Endothelial cell (in vitro differentiated cells): ENCODE measurements around the gene VSTM4. TPM values are rescaled to one million over a fixed set of nuclear protein-coding genes. Genes with fewer than 3 reads are reported as not detected.

ENCODE experiments used
- DNase-seq: peaks from one replicate; pipeline ENCODE4 v3.0.0; 2021; ENCODE audit warnings: low spot score
- H3K27ac Mint-ChIP-seq: one replicate; pipeline ENCODE4 v1.8.0; 2021; ENCODE audit warnings: mixed read lengths, inconsistent platforms; ENCODE audit not compliant: unreplicated experiment
- H3K27me3 Mint-ChIP-seq: one replicate; pipeline ENCODE4 v1.8.0; 2021; ENCODE audit warnings: mild to moderate bottlenecking, moderate library complexity, mixed read lengths, inconsistent platforms; ENCODE audit not compliant: unreplicated experiment
- H3K36me3 Mint-ChIP-seq: one replicate; pipeline ENCODE4 v1.8.0; 2021; ENCODE audit warnings: mild to moderate bottlenecking, low read depth, mixed read lengths, inconsistent platforms; ENCODE audit not compliant: unreplicated experiment
- H3K4me1 Mint-ChIP-seq: one replicate; pipeline ENCODE4 v1.8.0; 2021; ENCODE audit warnings: mild to moderate bottlenecking, mixed read lengths, inconsistent platforms; ENCODE audit not compliant: unreplicated experiment
- H3K4me3 Mint-ChIP-seq: one replicate; pipeline ENCODE4 v1.8.0; 2021; ENCODE audit warnings: mild to moderate bottlenecking, mixed read lengths, inconsistent platforms; ENCODE audit not compliant: unreplicated experiment
- H3K9me3 Mint-ChIP-seq: one replicate; pipeline ENCODE4 v1.8.0; 2021; ENCODE audit warnings: mixed read lengths, inconsistent platforms; ENCODE audit not compliant: unreplicated experiment
- total RNA-seq: library from RNA; stranded (reverse); fragmentation: NEBNext Ultra II Directional; extraction: Animal tissue kit (Norgen Biotek cat#: 25700); gene quantifications from one replicate; pipeline ENCODE4 v1.2.1, GENCODE V29; 2021; ENCODE audit not compliant: unreplicated experiment
- TF ChIP-seq, protein P1 (sequence below): fragments of 200-600 bp; sonication (generic); IDR thresholded peaks from one replicate; pipeline ENCODE4 v1.5.0; 2021; ENCODE audit warnings: antibody characterized with exemption; ENCODE audit not compliant: unreplicated experiment

The VSTM4 gene
- total RNA-seq, 1 donor from 2014 or later: 0.38 TPM

GRCh38 chr10:49080965-49081364, 34.4 kb downstream of the VSTM4 start:
- Mint-ChIP-seq H3K4me1 (peaks cover 2% of the 10 kb centered on the region), H3K4me3 (no peak overlapping the region), H3K36me3 (no peaks in the 10 kb centered on the region), H3K27ac (no peak overlapping the region), H3K27me3 (no peaks in the 10 kb centered on the region), H3K9me3 (no peaks in the 10 kb centered on the region)
- TF ChIP-seq, protein P1, sequence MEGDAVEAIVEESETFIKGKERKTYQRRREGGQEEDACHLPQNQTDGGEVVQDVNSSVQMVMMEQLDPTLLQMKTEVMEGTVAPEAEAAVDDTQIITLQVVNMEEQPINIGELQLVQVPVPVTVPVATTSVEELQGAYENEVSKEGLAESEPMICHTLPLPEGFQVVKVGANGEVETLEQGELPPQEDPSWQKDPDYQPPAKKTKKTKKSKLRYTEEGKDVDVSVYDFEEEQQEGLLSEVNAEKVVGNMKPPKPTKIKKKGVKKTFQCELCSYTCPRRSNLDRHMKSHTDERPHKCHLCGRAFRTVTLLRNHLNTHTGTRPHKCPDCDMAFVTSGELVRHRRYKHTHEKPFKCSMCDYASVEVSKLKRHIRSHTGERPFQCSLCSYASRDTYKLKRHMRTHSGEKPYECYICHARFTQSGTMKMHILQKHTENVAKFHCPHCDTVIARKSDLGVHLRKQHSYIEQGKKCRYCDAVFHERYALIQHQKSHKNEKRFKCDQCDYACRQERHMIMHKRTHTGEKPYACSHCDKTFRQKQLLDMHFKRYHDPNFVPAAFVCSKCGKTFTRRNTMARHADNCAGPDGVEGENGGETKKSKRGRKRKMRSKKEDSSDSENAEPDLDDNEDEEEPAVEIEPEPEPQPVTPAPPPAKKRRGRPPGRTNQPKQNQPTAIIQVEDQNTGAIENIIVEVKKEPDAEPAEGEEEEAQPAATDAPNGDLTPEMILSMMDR: no peak
- DNase-seq: no peak

DNA sequence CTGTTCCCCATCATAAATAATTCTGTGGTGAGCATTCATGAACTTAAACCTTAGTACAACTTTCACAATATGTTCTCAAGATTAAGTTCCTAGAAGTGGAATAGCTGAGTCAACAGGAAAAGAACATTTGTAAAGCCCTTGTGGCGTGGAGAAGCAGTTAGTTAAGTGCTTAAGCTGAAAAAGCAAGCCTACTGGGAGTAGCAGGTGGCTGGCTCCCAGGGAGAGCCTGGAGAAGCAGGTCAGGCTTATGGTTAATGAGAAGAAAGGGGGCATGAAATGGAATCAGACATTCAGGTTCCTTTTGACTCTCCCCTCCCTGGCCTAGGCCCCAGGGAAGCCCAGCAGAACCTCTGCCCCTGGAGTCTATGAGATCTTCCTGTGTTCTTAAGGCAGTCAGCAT, 35.3 kb downstream of the VSTM4 start:
- TF ChIP-seq, protein P1: no peak
- no peaks in the 10 kb centered on the region for H3K27me3 Mint-ChIP-seq
- no peak for DNase-seq
- H3K4me1 Mint-ChIP-seq: peaks cover 2% of the 10 kb centered on the region
- H3K9me3 Mint-ChIP-seq: no peaks in the 10 kb centered on the region
- no peak overlapping the region for H3K27ac Mint-ChIP-seq
- H3K4me3 Mint-ChIP-seq: no peak overlapping the region
- no peaks in the 10 kb centered on the region for H3K36me3 Mint-ChIP-seq

- no peak for DNase-seq
- peaks cover 2% of the 10 kb centered on the region for H3K4me1 Mint-ChIP-seq
- TF ChIP-seq, protein P1: no peak
- no peak overlapping the region for H3K4me3 Mint-ChIP-seq
- H3K36me3 Mint-ChIP-seq: no peaks in the 10 kb centered on the region
- H3K9me3 Mint-ChIP-seq: no peaks in the 10 kb centered on the region
- H3K27me3 Mint-ChIP-seq: no peaks in the 10 kb centered on the region
- no peak overlapping the region for H3K27ac Mint-ChIP-seq
Observed at GRCh38 chr10:49079499-49079898, 35.8 kb downstream of the VSTM4 start.

- no peaks in the 10 kb centered on the region for H3K36me3 Mint-ChIP-seq
- no peak for DNase-seq
- H3K27me3 Mint-ChIP-seq: no peaks in the 10 kb centered on the region
- TF ChIP-seq, protein P1: no peak
- no peaks in the 10 kb centered on the region for H3K9me3 Mint-ChIP-seq
- peaks cover 2% of the 10 kb centered on the region for H3K4me1 Mint-ChIP-seq
- no peak overlapping the region for H3K4me3 Mint-ChIP-seq
- no peak overlapping the region for H3K27ac Mint-ChIP-seq
Observed at GRCh38 chr10:49079072-49079471, 36.2 kb downstream of the VSTM4 start.

GRCh38 chr10:49078433-49078832, 36.9 kb downstream of the VSTM4 start:
- Mint-ChIP-seq H3K36me3 (no peaks in the 10 kb centered on the region), H3K9me3 (no peaks in the 10 kb centered on the region), H3K27me3 (no peaks in the 10 kb centered on the region), H3K4me1 (peaks cover 2% of the 10 kb centered on the region), H3K4me3 (no peak overlapping the region), H3K27ac (no peak overlapping the region)
- TF ChIP-seq, protein P1: no peak
- no peak for DNase-seq
